LNCaP clone FGC (cell line): Measurements from ENCODE around the gene COX8A.

Experiments
- DNase-seq: peaks from one replicate; pipeline ENCODE4 v3.0.0-alpha.2; 2011; ENCODE audit warnings: low read depth
- H3K4me3 ChIP-seq: 2 replicates; pipeline ENCODE4 v1.5.1; 2011; ENCODE audit warnings: mild to moderate bottlenecking, low read depth, low read length, control low read depth
- CTCF ChIP-seq: IDR thresholded peaks from 2 replicates; pipeline ENCODE4 v1.5.1; 2012; ENCODE audit warnings: mild to moderate bottlenecking; ENCODE audit not compliant: control insufficient read depth, insufficient read depth; ENCODE audit errors: extremely low read depth

The COX8A gene

DNA sequence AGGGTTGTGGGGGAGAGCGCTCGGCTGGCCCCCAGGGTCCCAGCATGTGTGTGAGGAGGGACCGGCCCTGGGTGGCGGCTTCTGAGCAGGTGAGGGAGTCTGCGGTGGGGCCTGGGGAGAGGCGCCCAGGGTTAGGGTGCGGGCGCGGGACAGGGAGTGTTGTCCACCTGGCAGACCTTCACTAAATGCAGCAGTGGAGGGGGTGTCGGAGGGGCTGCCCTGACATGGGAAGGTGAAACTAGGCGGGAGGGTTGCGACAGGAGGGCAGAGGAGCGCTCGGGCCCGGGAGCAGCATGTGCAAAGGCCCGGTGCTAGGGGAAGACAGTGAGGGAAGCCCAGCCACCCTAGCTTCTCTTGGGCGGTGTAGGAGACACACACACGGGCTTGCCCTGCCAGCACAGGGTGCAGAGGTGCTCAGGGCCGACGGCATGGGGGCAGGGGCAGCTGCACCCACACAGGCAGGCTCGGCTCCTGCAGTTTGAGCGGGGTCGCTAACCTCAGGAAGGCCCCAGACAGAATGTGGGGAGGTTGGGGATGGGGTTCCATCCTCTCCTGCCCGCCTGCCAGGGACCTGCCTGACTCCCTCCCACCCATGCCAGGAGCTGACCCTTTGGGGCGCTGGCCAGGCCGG lies 34.0 kb downstream of the COX8A start:
- no peak for DNase-seq
- TF ChIP-seq CTCF = no peak
- no peak overlapping the region for H3K4me3 ChIP-seq

DNA sequence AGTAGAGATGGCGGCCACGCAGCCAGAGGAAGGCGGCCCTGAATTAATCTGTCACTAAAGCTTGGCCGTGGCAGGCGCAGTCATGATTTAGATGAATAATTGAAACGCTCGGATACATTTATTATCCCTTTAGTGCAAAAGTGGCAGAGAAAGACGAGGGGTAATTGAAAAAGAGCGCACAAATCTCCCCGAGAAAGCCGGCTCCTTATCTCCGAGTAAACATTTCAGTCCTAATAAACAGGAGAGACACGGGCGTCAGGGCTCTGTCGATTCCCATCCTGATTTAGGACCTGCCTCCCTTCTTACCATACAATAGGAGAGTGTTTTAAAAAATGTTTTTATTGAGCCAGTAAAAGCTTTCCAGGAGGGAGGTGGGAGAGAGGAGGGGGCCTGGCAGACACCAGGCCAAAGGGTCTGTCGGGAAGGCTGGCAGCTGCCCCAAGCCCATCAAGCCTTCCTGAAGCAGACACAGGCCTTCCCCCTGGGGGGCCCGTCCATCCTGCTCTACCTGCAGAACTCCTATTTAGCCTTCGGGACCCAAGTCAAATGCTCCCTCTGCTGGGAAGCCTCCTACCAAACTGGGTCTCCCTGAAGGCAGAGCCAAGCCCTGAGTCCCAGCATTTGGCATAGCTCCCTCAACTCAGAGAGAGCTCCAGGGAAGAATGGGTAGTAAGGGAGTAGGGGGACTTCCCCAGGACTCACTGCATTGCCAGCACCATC lies 34.7 kb downstream of the COX8A start:
- H3K4me3 ChIP-seq = no peak overlapping the region
- TF ChIP-seq CTCF = no peak; the same call in 1 of the 2 replicates
- no peak for DNase-seq

DNA sequence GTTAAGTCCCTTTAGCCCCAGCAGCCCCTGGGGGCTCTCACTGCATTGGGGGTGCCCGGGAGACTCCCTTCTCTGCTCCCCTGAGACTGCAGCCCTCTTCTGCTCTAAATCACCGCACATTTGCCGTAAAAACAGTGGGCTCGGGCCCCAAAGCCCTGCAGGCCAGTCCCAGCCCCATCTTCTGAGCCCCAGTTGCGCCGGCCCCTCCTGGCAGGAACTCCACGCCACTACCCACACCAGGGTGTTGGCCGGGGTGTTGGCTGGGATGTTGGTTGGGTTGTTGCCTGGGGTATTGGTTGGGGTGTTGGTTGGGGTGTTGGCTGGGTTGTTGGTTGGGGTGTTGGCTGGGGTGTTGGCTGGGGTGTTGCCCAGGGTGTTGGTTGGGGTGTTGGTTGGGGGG lies 35.3 kb downstream of the COX8A start:
- no peak for TF ChIP-seq CTCF
- no peak overlapping the region for H3K4me3 ChIP-seq
- no peak for DNase-seq

DNA sequence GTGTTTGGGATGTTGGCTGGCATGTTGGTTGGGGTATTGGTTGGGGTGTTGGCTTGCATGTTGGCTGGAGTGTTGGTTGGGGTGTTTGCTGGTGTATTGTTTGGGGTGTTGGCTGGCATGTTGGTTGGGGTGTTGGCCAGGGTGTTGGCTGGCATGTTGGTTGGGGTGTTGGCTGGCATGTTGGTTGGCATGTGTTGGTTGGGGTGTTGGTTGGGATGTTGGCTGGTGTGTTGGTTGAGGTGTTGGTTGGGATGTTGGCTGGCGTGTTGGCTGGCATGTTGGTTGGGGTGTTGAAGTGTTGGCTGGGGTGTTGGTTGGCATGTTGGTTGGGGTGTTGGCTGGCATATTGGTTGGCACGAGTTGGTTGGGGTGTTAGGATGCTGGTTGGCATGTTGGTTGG lies 36.4 kb downstream of the COX8A start:
- DNase-seq = no peak
- TF ChIP-seq CTCF = no peak
- no peak overlapping the region for H3K4me3 ChIP-seq

DNA sequence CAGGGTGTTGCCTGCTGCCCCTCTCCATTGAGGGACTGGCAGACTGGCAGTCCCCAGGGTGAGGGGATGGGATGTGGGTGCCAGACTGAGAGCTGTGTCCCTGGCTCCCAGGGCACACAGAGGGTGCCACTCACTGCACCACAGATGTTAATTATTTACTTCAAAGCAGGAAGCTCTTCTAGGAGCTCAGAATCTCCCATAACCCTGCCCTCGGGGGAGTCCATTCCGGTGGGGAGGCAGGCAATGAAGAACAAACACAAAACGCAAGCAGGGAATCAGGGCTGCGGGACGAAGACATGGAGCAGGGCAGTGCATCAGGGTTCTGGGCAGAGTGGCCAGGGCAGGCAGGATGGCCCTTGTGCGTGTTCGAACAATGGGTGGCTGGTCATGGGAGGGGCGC lies 37.0 kb downstream of the COX8A start:
- H3K4me3 ChIP-seq = no peak overlapping the region
- TF ChIP-seq CTCF = no peak
- no peak for DNase-seq

DNA sequence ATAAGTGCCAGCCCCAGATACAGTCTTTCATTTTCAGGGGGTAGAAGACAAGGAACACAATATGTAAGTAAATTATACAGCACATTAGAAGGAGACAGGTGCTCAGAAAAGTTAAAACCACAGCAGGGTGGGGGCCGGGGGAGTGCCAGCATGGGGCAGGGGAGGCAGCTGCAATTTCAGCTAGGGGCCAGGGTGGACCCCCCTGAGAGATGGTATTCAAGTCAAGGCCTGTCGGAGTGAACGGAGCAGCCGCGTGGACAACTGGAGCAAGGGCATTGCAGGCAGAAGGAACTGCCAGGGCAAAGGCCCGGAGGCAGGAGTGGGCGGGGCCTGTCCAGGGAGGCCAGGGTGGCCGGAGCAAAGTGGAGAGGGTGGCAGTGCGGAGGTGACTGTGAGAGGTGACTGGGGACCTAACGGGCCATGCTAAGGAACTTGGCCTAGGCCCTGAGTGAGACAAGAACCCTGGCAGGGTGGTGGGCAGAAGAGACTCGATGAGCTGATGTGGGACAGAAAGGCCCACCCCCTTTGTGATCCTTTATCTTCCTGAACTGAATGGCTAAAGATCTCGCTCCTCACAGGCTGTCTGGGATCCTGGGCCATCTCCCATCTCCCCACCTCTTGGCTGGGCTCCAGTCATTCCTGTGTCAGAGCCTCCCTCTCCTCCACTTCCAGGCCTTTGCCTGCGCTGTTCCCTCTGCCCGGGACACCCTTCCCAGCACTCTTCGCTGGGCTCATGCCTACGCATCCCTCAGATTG lies 38.9 kb downstream of the COX8A start:
- H3K4me3 ChIP-seq = no peak overlapping the region
- TF ChIP-seq CTCF = no peak
- DNase-seq = no peak

DNA sequence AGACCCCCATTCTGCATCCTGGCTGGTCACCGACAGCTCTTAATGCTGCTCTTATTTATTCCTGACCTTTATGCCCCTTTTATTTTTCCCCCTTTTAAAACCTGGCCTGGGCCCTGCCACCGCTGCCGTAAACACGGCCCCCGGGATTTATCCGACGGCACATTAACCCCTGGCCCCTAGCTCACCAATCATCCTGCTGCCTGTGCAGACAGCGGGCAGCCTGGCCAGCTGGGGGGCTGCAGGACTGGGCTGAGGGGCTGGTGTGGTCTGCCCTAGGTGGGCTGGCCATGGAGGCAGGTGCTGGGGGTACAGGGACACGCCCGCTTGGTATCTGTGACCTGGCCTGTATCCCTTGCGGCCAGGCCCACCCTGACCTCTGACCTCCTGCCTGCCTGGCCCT lies 39.9 kb downstream of the COX8A start:
- no peak for TF ChIP-seq CTCF
- no peak overlapping the region for H3K4me3 ChIP-seq
- no peak for DNase-seq
